ENCODE data around the gene LGALS3BP. TPM values are rescaled to one million over a fixed set of nuclear protein-coding genes. Genes with fewer than 3 reads are reported as not detected.

LGALS3BP gene
- total RNA-seq, 1 experiment from 2014 or later: 116 TPM

DNA sequence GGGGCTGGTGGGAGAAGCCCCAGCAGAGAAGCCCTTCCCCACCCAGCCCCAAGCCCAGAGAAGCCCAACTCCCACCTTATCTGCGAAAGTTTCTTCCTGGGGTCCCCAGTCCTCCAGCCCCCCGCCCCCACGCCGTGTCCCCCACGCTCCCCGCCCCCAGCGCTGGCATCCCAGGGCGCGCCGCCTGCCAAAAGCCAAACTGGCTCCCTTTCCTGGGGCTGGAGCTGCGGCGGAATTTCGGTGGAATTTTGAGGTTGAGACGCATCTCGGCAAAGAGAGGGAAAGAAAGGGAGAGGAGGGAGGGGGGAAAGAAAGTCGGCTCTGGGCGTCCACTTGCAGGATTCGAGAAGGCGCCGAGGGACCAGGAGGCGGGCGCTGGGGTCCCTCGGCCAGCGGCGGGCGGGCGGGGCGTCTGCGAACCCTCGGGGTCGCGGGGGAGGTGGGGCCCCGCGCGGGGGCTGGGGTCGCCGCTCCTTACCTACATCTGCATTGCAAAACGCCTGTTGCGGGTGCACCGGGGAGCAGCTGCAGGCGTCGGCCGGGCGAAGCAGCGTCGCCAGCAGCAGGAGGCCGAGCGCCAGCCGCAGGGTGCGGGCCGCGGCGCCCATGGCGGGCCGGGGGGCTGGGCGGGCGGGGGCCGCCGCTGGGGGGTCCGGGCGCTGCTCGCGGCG, 55.1 kb downstream of the LGALS3BP start:
- Histone ChIP-seq H3K27me3 (ENCODE audit: control insufficient read depth, insufficient read depth, low read length) (peaks cover 2% of the 10 kb centered on the region), H3K36me3 (replicated peaks; ENCODE audit: control insufficient read depth, insufficient read depth, low read length) (no peaks in the 10 kb centered on the region), H3K4me3 (ENCODE audit: insufficient read depth, low read depth, low read length) (peak overlapping the region; percentile 44)
- DNase-seq: peak; percentile 90

DNA sequence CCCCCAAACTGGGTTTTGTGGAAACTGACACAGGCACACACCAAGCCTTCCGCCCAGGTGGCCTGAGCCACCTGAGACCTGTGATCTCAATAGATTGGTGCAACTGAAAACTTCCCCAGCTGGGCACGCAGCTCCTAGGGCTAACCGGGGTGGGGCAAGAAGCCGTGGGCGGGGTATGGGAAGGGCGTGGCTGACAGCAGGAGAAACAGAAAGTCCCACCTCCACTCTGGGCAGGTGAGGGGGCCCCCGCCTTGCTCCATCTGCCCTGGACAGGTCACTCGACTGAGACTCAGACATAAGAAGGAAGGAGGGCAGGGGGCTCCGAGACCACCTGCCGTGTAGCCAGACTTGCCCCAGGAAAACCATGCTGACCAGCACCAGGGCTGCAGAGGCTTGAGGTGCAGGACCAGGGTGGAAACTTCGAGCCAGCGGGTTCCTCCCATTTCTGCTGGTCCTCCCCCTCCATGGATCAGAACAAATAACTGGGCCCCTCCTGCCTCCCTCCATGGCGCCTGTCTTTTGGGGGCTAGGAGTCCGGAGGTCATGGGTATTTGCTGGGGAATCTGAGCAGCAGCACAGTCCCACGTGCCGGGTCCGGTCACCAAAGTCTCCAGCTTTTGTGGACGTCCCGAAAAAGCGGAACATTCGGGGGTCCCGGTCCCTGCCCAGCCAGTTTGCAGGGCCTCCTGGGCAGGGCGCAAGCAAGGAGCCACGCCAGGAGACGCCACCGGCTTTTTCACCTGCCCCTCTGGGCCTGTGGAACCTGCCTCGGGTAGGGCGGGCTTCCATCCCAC, 55.9 kb downstream of the LGALS3BP start:
- peak; percentile 93 for DNase-seq
- peak overlapping the region; percentile 44 for H3K4me3 ChIP-seq (ENCODE audit: insufficient read depth, low read depth, low read length)
- H3K36me3 ChIP-seq (replicated peaks; ENCODE audit: control insufficient read depth, insufficient read depth, low read length): no peaks in the 10 kb centered on the region
- peaks cover 2% of the 10 kb centered on the region for H3K27me3 ChIP-seq (ENCODE audit: control insufficient read depth, insufficient read depth, low read length)

DNA sequence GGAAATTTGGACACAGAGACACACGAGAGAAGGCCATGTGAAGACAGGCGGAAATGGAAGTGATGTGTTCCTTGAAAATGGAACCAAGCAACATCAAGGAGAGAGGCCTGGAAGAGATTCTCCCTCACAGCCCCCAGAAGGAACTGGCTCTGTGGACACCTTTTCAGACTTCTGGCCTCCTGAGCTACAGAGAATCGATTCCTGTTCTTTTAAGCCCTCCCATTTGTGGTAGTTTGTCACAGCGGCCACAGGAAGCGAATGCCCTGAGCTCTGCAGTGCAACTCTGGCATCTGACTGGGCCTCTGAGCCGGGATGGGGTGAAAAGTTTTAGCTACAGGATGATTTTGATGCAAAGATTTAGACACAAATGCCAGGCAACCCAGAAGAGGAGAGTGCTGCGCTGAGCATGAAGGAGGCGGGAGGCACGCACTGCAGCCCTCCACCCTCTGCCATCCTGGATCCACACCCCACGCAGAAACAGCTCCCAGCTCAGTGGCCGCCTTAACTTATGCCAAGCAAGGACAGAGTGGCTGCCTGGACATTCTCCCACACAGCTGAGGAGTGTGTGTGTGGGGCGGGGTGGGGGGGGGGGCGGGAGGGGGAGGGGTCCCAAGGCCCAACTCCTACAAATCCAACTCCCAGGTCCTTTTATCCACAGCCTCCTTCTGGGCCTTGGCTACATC, 56.8 kb downstream of the LGALS3BP start:
- peaks cover 2% of the 10 kb centered on the region for H3K27me3 ChIP-seq (ENCODE audit: control insufficient read depth, insufficient read depth, low read length)
- DNase-seq: no peak
- H3K36me3 ChIP-seq (replicated peaks; ENCODE audit: control insufficient read depth, insufficient read depth, low read length): no peaks in the 10 kb centered on the region
- H3K4me3 ChIP-seq (ENCODE audit: insufficient read depth, low read depth, low read length): no peak overlapping the region

DNA sequence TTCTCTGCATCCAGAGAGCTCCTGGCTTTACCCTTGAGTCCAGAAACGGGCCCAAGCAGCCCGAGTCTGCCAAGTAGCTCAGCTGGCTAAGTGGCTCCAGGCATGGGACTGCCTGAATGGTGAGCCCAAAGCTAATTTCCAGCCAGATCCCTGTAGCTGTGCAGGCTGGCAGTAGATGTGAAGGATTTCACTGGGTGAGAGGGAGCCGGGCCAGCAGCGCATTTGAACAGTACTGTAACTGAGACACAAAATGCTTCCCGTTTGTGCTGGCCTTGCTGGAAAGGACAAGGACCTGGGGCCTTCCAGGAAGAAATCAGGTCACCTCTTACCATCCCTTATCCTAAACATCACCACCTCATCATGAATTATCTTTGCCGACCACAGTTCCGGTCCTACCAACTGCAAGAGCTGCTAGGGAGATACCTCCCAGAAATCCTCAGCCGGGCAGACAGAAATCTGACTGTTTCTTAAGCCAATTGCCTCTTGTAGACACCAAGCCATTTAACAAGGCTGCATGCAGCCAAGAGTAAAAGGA, 58.2 kb downstream of the LGALS3BP start:
- DNase-seq: no peak
- peaks cover 2% of the 10 kb centered on the region for H3K27me3 ChIP-seq (ENCODE audit: control insufficient read depth, insufficient read depth, low read length)
- H3K36me3 ChIP-seq (replicated peaks; ENCODE audit: control insufficient read depth, insufficient read depth, low read length): no peaks in the 10 kb centered on the region
- H3K4me3 ChIP-seq (ENCODE audit: insufficient read depth, low read depth, low read length): no peak overlapping the region

Other genes starting within 250 kb of the LGALS3BP start
- 10.3 and 11.3 TPM in 2 replicates for gene CYTH1, start 197.7 kb downstream of the LGALS3BP start, total RNA-seq (2014; rRNA removed; shearing (Covaris generic))
- 24.6 and 32.8 TPM in 2 replicates for gene USP36, start 139.1 kb downstream of the LGALS3BP start, total RNA-seq (2014; rRNA removed; shearing (Covaris generic))
- gene CEP295NL, start 76.7 kb downstream of the LGALS3BP start, total RNA-seq (2014; rRNA removed; shearing (Covaris generic)): 0.07 TPM in 1 of 2 replicates, not detected in the other
- 12.3 and 13.9 TPM in 2 replicates for gene TIMP2, start 54.5 kb downstream of the LGALS3BP start, total RNA-seq (2014; rRNA removed; shearing (Covaris generic))
- 27.3 and 29.6 TPM in 2 replicates for gene CANT1, start 29.8 kb upstream of the LGALS3BP start, total RNA-seq (2014; rRNA removed; shearing (Covaris generic))
- gene C1QTNF1, start 44.2 kb upstream of the LGALS3BP start, total RNA-seq (2014; rRNA removed; shearing (Covaris generic)): 0.28 and 0.67 TPM in 2 replicates
- 13.3 and 21.3 TPM in 2 replicates for gene ENGASE, start 94.9 kb upstream of the LGALS3BP start, total RNA-seq (2014; rRNA removed; shearing (Covaris generic))